Transverse colon (tissue), 4 donors: ENCODE results near the gene PTPRD. TPM values are rescaled to one million over a fixed set of nuclear protein-coding genes. Genes with fewer than 3 reads are reported as not detected.

Experiments
- DNase-seq: peaks from one replicate; pipeline ENCODE4 v3.0.0-alpha.2; 2019
- H3K27ac ChIP-seq, 4 donors: fragments of 200-600 bp; sonication (generic); 2 replicates each; pipeline ENCODE4 v1.5.1; 2016 to 2018; ENCODE audit warnings: inconsistent platforms in 4 of 4
- H3K27me3 ChIP-seq: fragments of 200-600 bp; sonication (generic); 2 replicates; pipeline ENCODE4 v1.5.1; 2017; ENCODE audit warnings: inconsistent platforms
- H3K36me3 ChIP-seq, 4 donors: fragments of 200-600 bp; sonication (generic); 2 replicates each; pipeline ENCODE4 v1.5.1; 2017 to 2019; ENCODE audit warnings: inconsistent platforms in 4 of 4
- H3K4me1 ChIP-seq, 4 donors: fragments of 200-600 bp; sonication (generic); 2 replicates each; pipeline ENCODE4 v1.5.1; 2017 to 2020; ENCODE audit warnings: inconsistent platforms in 4 of 4
- H3K4me3 ChIP-seq, 4 donors: fragments of 200-600 bp; sonication (generic); 1 replicate in 1 of 4; 2 replicates in 3 of 4; pipeline versions ENCODE4 v1.5.1 to v1.6.1; 2017 to 2019; ENCODE audit warnings: inconsistent platforms in 4 of 4
- H3K9me3 ChIP-seq, 2 donors: fragments of 200-600 bp; sonication (generic); 2 replicates each; pipeline ENCODE4 v1.5.1; 2017 to 2019; ENCODE audit warnings: inconsistent platforms in 2 of 2
- CTCF ChIP-seq, 5 experiments: fragments of 200-600 bp in 3 of 5; fragments of 450-650 bp in 2 of 5; sonication (generic) in 3 of 5; IDR thresholded peaks; 1 replicate in 2 of 5; 2 replicates in 3 of 5; pipeline ENCODE4 v1.5.1; 2016 to 2017; ENCODE audit warnings: antibody characterized with exemption in 5 of 5, inconsistent platforms in 3 of 5, mild to moderate bottlenecking in 2 of 5, moderate library complexity in 1 of 5
- EP300 ChIP-seq: sonication (generic); formaldehyde crosslinking; IDR thresholded peaks from one replicate; pipeline ENCODE4 v1.6.1; 2017; ENCODE audit warnings: antibody characterized with exemption, low read depth
- POLR2A ChIP-seq: fragments of 450-650 bp; IDR thresholded peaks from one replicate; pipeline ENCODE4 v1.6.1; 2016; ENCODE audit warnings: antibody characterized with exemption, mild to moderate bottlenecking, moderate library complexity
- POLR2AphosphoS5 ChIP-seq, 3 donors: sonication (generic); formaldehyde crosslinking; IDR thresholded peaks; one replicate each; pipeline ENCODE4 v1.6.1; 2016; ENCODE audit warnings: antibody characterized with exemption in 3 of 3
- WGBS, 2 donors: methylation state at CpG; one replicate each; pipeline ENCODE4 v1.1.5; 2018; ENCODE audit warnings: low coverage in 1 of 2; 5-methylcytosine and 5-hydroxymethylcytosine counted together
- in situ Hi-C, 4 donors: fragments of 200-750 bp; cut with MboI; loops; one replicate each; pipeline versions ENCODE4 v1.15.0 to v1.15.1; 2017; ENCODE audit warnings: low sequenced_read_pairs in 3 of 4, low pct_ligation_motif_present in 1 of 4, low pct_unique_long_range_greater_than_20kb in 1 of 4
- intact Hi-C: fragments of 100-400 bp; cut with DNase I; formaldehyde crosslinking; loops from one replicate; pipeline ENCODE4 v1.15.1; 2023; ENCODE audit warnings: low total_unique reads
- total RNA-seq, 4 donors: library from RNA; depleted of rRNA; stranded (reverse); fragments of >200 nt; gene quantifications; one replicate each; pipeline ENCODE4 v1.1.0, GENCODE V29; 2016

Gene PTPRD
- total RNA-seq, 4 donors from 2014 or later: 43.0 to 115 (median 79.1) TPM

DNA sequence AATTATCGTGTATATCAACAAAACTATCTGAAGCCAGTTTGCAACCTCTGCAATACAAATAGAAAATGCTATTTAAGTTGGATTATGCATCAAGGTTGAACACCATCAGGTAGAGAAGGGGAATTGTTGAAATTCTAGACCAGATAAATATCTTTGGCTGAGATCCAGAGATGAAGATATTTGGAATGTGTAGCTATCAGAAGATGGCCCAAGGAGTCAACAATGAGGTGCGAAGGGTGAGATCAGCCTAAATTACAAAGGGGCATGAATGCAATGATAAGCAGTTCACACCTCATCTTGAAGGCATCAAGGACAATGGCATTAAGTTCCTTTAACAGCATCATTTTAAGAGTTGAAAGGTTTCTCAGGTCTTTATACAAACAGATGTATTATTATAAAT is 2241.1 kb downstream of the PTPRD start:
- TF ChIP-seq EP300 (no peak), CTCF (IDR thresholded peaks at IDR 0.05) (no peak)
- Histone ChIP-seq H3K27me3 (no peaks in the 10 kb centered on the region), H3K4me3 (no peak overlapping the region), H3K36me3 (peaks cover 0 to 5% (median 0%) of the 10 kb centered on the region in 4 donors), H3K4me1 (no peaks in the 10 kb centered on the region), H3K27ac (no peak overlapping the region), H3K9me3 (no peaks in the 10 kb centered on the region)
- intact Hi-C loops: no loop called here
- 93 to 100% methylated on average over 2 of the region's 2 CpGs for WGBS, 2 donors
- in situ Hi-C loops: no loop called here
- no peak for DNase-seq

GRCh38 chr9:8366161-8366926 is 2246.5 kb downstream of the PTPRD start:
- Histone ChIP-seq H3K27me3 (no peaks in the 10 kb centered on the region), H3K36me3 (no peaks in the 10 kb centered on the region), H3K4me1 (peaks cover 0 to 1% (median 0%) of the 10 kb centered on the region in 4 donors), H3K27ac (no peak overlapping the region), H3K9me3 (no peaks in the 10 kb centered on the region), H3K4me3 (no peak overlapping the region)
- TF ChIP-seq CTCF (IDR thresholded peaks at IDR 0.05) (no peak), POLR2A (no peak), EP300 (no peak), POLR2AphosphoS5 (IDR thresholded peaks at IDR 0.05) (no peak)
- in situ Hi-C loops: no loop called here
- 85% methylated on average over 3 of the region's 3 CpGs; no CpG with 5 or more reads in 1 of the 2 donors for WGBS, 2 donors
- no peak for DNase-seq
- intact Hi-C loops: no loop called here

DNA sequence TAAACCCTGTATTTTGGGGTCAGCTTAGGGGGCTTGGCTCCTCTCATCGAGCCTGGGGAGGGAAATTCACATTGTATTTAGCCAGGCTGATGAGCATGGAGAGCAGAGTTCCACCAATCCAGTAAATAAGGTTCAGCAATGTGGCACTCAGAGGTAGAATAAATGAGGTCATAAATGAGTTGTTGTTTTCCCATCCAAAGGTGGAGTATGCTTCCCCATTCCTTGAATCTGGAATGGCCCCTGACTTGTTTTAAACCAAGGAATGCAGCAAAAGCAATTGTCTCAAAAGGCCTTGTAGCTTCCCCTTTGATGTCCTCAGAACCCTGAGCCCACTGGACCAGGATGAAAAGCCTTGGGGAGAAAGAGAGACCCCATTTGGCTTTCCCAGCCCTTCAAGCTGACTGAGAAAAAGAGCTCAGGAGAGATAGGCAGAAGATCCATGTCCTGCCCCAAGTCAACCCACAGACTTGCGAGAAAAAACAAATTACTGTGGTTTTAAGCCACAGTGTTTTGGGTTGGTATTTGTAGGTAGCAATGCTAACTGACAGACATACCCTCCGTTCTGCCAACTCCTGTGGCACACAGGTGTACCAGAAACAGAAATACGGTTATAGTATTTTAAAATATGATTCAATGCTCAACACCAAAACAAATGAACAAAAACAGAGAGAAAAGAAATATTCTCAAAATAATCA is 2247.2 kb downstream of the PTPRD start:
- in situ Hi-C loops (no loop called here), intact Hi-C loops (no loop called here)
- no peaks in the 10 kb centered on the region for H3K9me3 ChIP-seq
- H3K36me3 ChIP-seq: no peaks in the 10 kb centered on the region
- WGBS, 2 donors: 77 to 87% methylated on average over 4 of the region's 4 CpGs
- peaks cover 0 to 5% (median 0%) of the 10 kb centered on the region in 4 donors for H3K4me1 ChIP-seq
- no peak for DNase-seq
- no peak overlapping the region for H3K4me3 ChIP-seq
- TF ChIP-seq CTCF (IDR thresholded peaks at IDR 0.05) (no peak), POLR2A (no peak), EP300 (no peak), POLR2AphosphoS5 (IDR thresholded peaks at IDR 0.05) (no peak)
- no peak overlapping the region for H3K27ac ChIP-seq
- no peaks in the 10 kb centered on the region for H3K27me3 ChIP-seq

DNA sequence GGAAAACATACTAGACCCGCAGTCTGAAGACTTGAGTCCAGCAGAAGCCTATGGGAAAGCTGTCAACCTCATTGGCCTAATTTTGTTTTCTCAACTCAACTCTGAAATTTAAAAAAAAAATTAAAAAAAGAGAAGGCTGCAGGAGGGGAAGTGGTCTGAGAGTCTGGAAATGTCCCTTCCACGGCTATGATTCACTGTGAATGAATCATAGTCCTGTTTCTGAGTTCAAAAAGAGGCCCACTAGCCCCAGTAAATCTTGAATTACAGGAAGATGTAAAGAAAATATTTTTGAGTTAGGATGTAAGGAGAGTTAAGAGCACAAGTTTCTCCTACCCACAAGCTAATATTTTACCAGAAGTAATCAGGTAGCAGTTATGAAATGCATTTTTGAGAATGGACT is 2247.8 kb downstream of the PTPRD start:
- TF ChIP-seq CTCF (IDR thresholded peaks at IDR 0.05) (no peak), EP300 (no peak), POLR2AphosphoS5 (IDR thresholded peaks at IDR 0.05) (no peak), POLR2A (no peak)
- 53 to 69% methylated on average over 2 of the region's 2 CpGs for WGBS, 2 donors
- Histone ChIP-seq H3K4me3 (no peak overlapping the region), H3K36me3 (no peaks in the 10 kb centered on the region), H3K9me3 (no peaks in the 10 kb centered on the region), H3K27me3 (no peaks in the 10 kb centered on the region), H3K4me1 (peaks cover 0 to 5% (median 0%) of the 10 kb centered on the region in 4 donors), H3K27ac (no peak overlapping the region)
- no peak for DNase-seq
- intact Hi-C loops (no loop called here), in situ Hi-C loops (no loop called here)
